NCI-H1105 (cell line): ENCODE measurements around the gene PDK3.

ENCODE experiments used
- DNase-seq: peaks from one replicate; lab custom pipeline; 2025; lab: John Stamatoyannopoulos, UW

Gene PDK3

GRCh38 chrX:24482823-24483415, 17.8 kb downstream of the PDK3 start:
- no peak for DNase-seq

DNA sequence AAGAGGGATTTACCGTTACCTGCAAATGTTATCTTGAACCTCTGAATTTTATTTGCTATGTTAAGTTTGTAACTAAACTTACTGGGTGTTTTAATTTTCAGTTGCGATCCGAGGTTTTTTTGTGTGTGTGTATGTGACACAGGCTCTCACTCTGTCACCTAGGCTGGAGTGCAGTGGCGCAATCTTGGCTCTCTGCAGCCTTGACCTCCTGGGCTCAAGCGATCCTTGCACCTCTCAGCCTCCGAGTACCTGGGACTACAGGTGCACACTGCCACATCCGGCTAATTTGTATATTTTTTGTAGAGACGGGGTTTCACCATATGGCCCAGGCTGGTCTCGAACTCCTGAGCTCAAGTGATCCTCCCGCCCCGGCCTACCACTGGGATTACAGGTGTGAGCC, 18.5 kb downstream of the PDK3 start:
- no peak for DNase-seq

GRCh38 chrX:24485323-24485722, 20.2 kb downstream of the PDK3 start:
- DNase-seq = no peak

DNA sequence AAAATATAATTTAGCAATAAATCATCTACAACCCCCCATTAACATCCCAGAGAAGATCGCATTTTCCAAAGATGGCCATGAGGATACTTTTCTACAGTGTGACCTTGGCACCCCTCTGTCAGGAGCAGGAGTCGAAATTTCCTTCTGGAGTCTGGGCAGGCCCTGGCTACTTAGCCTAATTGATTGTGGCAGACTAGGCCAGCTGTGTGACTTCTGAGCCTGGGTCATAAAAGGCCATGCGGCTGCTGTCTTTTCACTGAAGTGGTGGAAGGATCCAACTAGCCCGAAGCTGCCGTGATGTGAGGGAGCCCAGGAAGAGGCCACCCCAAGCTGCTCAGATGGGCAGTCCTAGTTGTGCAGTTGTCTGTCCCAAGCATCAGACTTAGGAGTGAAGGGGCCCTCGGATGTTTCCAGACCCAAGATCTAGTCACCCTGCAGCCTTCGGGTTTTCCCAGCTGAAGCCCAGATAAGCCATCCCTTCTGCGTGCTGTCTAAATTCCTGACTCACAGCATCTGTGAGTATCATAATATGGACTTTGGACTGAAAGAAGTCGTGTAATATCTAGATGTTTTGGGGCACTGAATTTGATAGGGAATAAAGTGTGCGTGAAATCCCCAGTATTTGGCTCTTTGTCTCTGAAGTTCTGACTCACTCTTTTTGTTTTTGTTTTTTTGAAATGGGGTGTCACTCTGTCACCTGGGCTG, 21.0 kb downstream of the PDK3 start:
- no peak for DNase-seq

- DNase-seq = no peak
Observed at GRCh38 chrX:24487571-24487970, 22.5 kb downstream of the PDK3 start.

DNA sequence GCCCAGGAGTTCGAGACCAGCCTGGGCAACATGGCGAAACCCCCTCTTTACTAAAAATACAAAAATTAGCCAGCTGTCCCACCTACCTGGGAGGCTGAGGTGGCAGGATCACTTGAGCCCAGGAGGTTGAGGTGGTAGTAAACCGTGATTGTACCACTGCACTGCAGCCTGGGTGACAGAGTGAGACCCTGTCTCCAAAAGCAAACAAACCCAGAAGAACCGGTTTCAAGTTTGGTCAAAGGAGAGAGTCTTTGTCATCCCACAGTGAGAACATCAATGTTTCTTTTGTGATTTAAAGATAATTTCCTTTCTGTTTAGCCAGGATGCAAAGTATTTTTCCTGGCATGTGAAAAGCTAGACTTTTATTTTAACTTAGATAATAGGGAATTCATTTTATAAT, 26.7 kb downstream of the PDK3 start:
- no peak for DNase-seq

DNA sequence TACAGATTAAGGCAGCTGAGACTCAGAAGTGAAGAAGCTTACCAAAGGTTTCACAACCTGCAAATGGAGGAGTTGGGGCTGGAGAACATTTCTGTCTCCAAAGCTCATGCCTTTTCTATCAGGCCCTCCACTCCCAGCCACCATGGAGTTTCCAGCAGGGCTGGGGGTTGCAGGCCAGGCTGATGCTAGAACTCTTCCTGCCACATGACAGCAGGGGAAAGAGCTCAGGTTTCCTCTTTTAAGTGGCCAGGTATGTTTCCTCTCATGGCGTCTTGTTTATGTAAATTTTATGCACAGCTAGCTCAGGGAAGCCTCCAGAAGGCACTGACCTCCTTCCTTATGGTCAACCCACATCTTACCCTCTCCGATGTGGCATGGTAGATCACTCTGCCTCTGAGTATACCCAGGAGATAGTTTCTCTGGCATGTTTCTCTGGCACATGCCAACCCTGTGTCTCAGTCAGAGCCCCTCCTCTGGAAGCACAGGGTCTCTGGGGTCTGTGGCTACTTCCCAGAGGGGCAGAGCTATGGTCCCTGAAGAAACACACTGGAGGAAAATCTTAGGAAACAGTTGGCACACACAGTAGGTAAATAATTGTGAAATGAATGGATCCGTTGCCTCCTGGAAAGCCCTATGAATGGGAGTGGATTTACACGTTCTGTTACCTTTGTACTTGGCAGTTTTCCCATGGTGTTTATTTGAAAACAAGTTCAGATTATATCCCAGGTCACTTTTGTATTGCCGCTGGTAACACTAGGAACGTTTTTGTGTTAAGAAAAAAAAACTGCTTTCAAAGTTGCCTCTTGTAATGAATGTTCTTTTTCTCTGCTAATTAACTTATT, 28.9 kb downstream of the PDK3 start:
- DNase-seq = no peak

GRCh38 chrX:24494647-24495075, 29.6 kb downstream of the PDK3 start:
- DNase-seq = peak; percentile 49

DNA sequence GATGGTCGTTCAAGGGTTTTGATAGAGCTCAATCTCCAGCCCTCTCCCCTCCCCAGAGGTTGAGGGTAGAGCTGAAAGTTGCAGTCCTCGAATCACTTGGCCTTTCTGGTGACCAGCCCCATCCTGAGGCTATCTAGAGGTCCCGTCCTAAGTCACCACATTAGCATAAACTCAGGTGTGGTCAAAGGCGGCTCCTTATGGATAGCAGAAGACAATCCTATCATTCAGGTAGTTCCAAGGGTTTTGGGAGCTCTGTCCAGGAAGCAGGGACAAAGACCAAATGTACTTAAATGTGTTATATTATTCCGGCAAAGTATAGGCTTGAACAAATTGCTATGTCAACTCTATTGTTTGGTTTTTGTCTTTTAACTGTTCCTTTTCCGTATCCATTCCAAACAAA, 30.6 kb downstream of the PDK3 start:
- DNase-seq = no peak

DNA sequence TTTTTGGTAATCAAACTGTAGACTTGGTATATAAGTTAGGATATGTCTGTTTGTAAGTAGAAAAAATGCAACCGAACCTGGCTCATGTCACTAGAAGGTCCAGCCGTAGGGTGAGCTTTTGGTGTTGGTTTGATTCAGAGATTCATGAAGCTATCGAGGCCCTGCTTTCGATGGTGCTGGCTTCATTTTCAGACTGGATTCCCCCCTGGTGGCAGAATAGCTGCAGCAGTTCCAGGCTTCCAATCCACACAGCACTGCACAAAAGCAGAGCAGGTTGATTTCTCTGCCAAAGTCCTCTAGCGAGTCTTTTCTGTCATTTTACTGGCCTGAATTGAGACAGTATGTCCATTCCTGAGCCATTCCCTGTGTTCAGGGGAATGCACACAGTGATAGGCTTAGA, 33.1 kb downstream of the PDK3 start:
- no peak for DNase-seq

- peak; percentile 16 for DNase-seq
Observed at GRCh38 chrX:24498975-24499374, 33.9 kb downstream of the PDK3 start.

DNA sequence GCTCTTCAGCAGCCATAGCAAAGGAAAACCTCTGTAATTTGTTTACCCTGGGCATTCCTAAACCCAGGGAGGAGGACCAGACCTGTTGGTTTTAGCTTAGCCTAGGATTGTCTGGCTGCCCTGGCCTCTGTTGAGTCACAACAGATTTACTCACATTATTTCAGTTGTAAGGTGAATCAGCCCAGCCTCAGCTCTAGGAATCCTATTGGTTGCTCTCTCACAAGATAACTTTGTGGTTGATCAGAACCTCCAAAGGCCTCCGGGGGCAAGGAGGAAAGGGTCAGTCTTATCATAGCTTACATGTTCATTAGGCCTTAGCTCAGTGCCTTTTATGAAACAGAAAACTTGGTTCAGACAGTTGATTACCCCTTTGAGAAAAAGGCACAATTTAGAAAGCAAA, 41.0 kb downstream of the PDK3 start:
- DNase-seq = no peak

- no peak for DNase-seq
Observed at GRCh38 chrX:24508375-24508774, 43.3 kb downstream of the PDK3 start.

- DNase-seq = no peak
Observed at GRCh38 chrX:24513416-24513815, 48.3 kb downstream of the PDK3 start.

GRCh38 chrX:24515447-24515846, 50.4 kb downstream of the PDK3 start:
- no peak for DNase-seq

DNA sequence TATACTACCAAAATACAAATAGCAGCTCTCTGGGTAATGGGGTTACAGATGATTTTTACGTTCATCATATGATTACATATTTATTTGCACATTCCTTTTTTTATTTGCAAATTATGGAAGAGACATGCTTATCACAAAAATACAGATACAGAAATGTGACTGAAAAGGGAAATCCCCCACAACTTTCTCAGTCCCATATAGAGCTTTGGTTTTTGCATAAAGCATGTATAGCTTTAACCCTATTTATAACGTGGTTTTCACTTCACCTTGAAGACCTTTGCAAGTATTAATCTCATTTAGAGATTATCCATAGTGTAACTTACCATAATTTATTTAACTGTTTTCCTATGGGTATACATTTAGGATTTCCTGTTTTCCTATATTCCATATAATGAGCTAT, 55.4 kb downstream of the PDK3 start:
- no peak for DNase-seq

- no peak for DNase-seq
Observed at GRCh38 chrX:24525455-24525854, 60.4 kb downstream of the PDK3 start.

GRCh38 chrX:24526616-24527015, 61.5 kb downstream of the PDK3 start:
- DNase-seq = no peak

- DNase-seq = no peak
Observed at GRCh38 chrX:24528605-24529004, 63.5 kb downstream of the PDK3 start.

DNA sequence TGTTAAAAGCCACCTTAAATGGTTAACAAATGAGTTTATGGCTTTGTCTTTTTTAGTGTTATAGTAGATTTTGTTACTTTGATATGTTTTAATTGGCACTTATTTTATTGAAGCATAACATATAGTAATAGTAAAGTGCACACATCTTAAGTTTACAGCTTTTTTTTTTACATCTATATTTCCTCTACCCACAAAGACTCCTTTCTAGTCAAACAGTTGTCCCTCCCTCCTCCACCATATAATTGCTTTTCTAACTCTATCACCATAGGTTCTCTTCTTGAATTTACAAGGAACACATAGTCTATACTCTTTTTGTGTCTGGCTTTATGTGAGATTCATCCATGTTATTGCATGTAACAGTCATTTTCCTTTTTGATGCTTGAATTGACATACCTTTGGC, 71.5 kb downstream of the PDK3 start:
- no peak for DNase-seq

DNA sequence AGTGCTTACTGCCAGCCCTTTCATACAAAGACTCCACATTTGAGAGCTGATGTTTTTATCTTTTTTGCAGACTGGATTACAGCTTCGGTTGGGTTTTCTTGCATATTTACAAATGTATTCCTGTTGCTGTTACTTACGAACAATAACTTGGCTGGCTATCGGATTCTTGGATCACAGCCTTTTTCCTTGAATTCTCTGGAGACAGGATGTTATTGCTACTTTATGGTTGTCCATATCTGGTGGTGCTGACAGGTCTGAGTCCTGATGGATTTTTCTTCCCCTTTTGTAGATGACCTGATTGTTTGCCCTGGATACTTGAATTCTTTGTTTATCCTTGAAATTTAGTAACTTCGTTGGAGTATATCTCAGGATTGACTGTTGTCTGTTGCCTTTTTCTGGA, 77.7 kb downstream of the PDK3 start:
- DNase-seq = no peak

DNA sequence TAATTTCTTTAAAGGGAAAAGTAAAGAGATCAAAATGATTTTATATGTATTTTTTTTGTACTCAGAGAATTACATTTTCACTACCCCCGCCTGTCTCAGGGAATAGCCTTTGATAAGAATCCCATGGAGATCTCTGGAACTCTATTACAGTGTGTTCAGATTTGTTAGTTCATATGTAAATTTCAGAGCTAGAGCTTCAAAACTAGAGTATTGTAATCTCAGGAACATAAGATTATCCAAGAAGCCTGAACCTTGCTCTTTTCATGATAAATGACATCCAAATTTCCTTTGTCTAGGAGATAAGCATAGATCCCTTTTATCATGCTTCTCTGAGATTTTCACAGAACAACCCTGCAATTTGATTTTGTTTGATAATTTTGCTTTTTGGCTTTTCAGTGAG, 82.9 kb downstream of the PDK3 start:
- no peak for DNase-seq

DNA sequence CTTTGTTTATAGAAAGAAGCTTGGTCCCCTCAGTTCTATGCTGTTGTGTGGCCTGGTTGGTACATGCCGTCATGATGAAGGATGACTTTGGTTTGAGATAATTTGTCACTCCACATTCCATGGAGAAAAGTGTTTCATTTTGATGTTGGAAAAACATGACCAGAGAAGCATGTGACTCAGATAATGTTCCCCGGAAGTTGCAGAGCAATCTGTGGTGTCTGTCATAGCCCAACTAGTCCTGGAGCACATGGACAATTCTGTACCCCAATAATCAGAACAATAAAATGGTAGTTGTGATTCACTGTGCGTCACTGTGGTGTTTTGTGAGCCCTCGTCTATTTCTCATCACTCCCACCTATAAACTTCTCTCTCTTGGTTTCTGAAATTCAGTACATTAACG, 85.1 kb downstream of the PDK3 start:
- no peak for DNase-seq
